OCI-LY3 (cell line): ENCODE data around the gene RASSF7.

ENCODE experiments used
- EZH2phosphoT487 ChIP-seq: fragments of 200-600 bp; shearing (Covaris generic); IDR thresholded peaks from 2 replicates; pipeline ENCODE4 v1.6.1; 2018; ENCODE audit warnings: antibody characterized with exemption, mixed run types, low read depth
- TF ChIP-seq, protein P1 (sequence below): fragments of 200-600, 300-600 bp; sonication (generic); IDR thresholded peaks from 2 replicates; pipeline ENCODE4 v1.5.1; 2014; ENCODE audit warnings: antibody characterized with exemption, low read length, low read depth

DNA sequence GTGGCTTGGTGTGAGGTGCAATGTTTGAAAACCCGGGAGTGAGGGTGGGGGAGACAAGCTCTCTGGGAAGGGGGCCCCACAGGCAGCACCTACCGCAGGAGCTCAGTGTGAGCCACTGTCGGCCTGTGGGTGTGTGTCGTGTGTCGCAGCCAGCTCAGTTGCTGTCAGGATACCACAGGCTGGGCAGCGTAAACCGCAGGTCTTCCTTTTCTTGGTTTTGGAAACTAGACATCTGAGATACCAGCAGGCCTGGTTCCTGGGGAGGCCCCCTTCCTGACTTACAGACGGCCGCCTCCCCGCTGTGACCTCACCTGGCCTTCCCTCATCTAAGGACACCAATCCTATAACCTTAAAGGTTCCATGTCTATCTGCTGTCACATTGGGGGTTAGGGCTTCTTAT lies 35.6 kb downstream of the RASSF7 start:
- TF ChIP-seq, protein P1, sequence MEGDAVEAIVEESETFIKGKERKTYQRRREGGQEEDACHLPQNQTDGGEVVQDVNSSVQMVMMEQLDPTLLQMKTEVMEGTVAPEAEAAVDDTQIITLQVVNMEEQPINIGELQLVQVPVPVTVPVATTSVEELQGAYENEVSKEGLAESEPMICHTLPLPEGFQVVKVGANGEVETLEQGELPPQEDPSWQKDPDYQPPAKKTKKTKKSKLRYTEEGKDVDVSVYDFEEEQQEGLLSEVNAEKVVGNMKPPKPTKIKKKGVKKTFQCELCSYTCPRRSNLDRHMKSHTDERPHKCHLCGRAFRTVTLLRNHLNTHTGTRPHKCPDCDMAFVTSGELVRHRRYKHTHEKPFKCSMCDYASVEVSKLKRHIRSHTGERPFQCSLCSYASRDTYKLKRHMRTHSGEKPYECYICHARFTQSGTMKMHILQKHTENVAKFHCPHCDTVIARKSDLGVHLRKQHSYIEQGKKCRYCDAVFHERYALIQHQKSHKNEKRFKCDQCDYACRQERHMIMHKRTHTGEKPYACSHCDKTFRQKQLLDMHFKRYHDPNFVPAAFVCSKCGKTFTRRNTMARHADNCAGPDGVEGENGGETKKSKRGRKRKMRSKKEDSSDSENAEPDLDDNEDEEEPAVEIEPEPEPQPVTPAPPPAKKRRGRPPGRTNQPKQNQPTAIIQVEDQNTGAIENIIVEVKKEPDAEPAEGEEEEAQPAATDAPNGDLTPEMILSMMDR, result no peak
- no peak for TF ChIP-seq EZH2phosphoT487
